Hepatocyte (in vitro differentiated cells): ENCODE measurements around the gene MRPL24. TPM values are rescaled to one million over a fixed set of nuclear protein-coding genes. Genes with fewer than 3 reads are reported as not detected.

ENCODE experiments used
- DNase-seq: peaks from one replicate; pipeline ENCODE4 v3.0.0-alpha.2; 2016; ENCODE audit warnings: low spot score
- H2AFZ ChIP-seq: fragments of 200-600 bp; sonication (generic); 2 replicates; pipeline ENCODE4 v1.6.0; 2016; ENCODE audit warnings: antibody characterized with exemption, mild to moderate bottlenecking
- H3K27ac ChIP-seq: fragments of 200-600 bp; sonication (generic); 2 replicates; pipeline ENCODE4 v1.5.1; 2016; ENCODE audit warnings: mild to moderate bottlenecking
- H3K27me3 ChIP-seq: fragments of 200-600 bp; sonication (generic); 2 replicates; pipeline ENCODE4 v1.6.1; 2016
- H3K36me3 ChIP-seq: fragments of 200-600 bp; sonication (generic); replicated peaks from 2 replicates; pipeline ENCODE4 v1.5.1; 2016; ENCODE audit warnings: low read depth; ENCODE audit not compliant: insufficient read depth
- H3K4me1 ChIP-seq: fragments of 200-600 bp; sonication (generic); 2 replicates; pipeline ENCODE4 v1.5.1; 2016; ENCODE audit warnings: mild to moderate bottlenecking, moderate library complexity; ENCODE audit not compliant: insufficient read depth
- H3K4me2 ChIP-seq: fragments of 200-600 bp; sonication (generic); 2 replicates; pipeline ENCODE4 v1.6.0; 2016
- H3K4me3 ChIP-seq: fragments of 200-600 bp; sonication (generic); 2 replicates; pipeline ENCODE4 v1.5.1; 2016; ENCODE audit warnings: mild to moderate bottlenecking
- H3K79me2 ChIP-seq: fragments of 200-600 bp; sonication (generic); 2 replicates; pipeline ENCODE4 v1.6.0; 2017; ENCODE audit warnings: mild to moderate bottlenecking
- H3K9me2 ChIP-seq: fragments of 200-600 bp; sonication (generic); replicated peaks from 2 replicates; pipeline ENCODE4 v1.6.0; 2017; ENCODE audit warnings: mild to moderate bottlenecking; ENCODE audit not compliant: insufficient read depth
- H3K9me3 ChIP-seq: fragments of 200-600 bp; sonication (generic); 2 replicates; pipeline ENCODE4 v1.5.1; 2016; ENCODE audit warnings: low read depth, mild to moderate bottlenecking
- H4K20me1 ChIP-seq: fragments of 200-600 bp; sonication (generic); 2 replicates; pipeline ENCODE4 v1.6.0; 2016; ENCODE audit warnings: mild to moderate bottlenecking; ENCODE audit not compliant: insufficient read depth, poor library complexity, severe bottlenecking
- CTCF ChIP-seq: fragments of 200-600 bp; sonication (generic); IDR thresholded peaks from 2 replicates; pipeline ENCODE4 v1.5.1; 2016; ENCODE audit warnings: antibody characterized with exemption, mild to moderate bottlenecking; ENCODE audit not compliant: poor library complexity
- EZH2 ChIP-seq: fragments of 200-600 bp; sonication (generic); IDR thresholded peaks from 2 replicates; pipeline ENCODE4 v1.6.1; 2016; ENCODE audit warnings: antibody characterized with exemption, mild to moderate bottlenecking, borderline replicate concordance
- EZH2phosphoT487 ChIP-seq: fragments of 200-600 bp; sonication (generic); IDR thresholded peaks from one replicate; pipeline ENCODE4 v1.6.1; 2018; ENCODE audit warnings: antibody characterized with exemption, mild to moderate bottlenecking, low read depth, moderate library complexity; ENCODE audit not compliant: unreplicated experiment, severe bottlenecking
- WGBS: methylation state at CpG from one replicate; pipeline ENCODE4 v1.1.6; 2016; ENCODE audit warnings: low lambda C conversion rate; ENCODE audit errors: missing lambda C conversion rate; 5-methylcytosine and 5-hydroxymethylcytosine counted together
- polyA plus RNA-seq: library from polyadenylated mRNA; unstranded; fragments of >200 nt; fragmentation: Nextera tagmentation; extraction: Ambion mirVana; gene quantifications from 2 replicates; pipeline ENCODE4 v1.2.1, GENCODE V29; 2016
- total RNA-seq: library from RNA; depleted of rRNA; stranded (reverse); fragments of >200 nt; gene quantifications from 2 replicates; pipeline ENCODE4 v1.2.3, GENCODE V29; 2014

The MRPL24 gene
- total and polyA plus RNA-seq, 2 experiments from 2014 or later: 40.4 to 64.1 TPM

DNA sequence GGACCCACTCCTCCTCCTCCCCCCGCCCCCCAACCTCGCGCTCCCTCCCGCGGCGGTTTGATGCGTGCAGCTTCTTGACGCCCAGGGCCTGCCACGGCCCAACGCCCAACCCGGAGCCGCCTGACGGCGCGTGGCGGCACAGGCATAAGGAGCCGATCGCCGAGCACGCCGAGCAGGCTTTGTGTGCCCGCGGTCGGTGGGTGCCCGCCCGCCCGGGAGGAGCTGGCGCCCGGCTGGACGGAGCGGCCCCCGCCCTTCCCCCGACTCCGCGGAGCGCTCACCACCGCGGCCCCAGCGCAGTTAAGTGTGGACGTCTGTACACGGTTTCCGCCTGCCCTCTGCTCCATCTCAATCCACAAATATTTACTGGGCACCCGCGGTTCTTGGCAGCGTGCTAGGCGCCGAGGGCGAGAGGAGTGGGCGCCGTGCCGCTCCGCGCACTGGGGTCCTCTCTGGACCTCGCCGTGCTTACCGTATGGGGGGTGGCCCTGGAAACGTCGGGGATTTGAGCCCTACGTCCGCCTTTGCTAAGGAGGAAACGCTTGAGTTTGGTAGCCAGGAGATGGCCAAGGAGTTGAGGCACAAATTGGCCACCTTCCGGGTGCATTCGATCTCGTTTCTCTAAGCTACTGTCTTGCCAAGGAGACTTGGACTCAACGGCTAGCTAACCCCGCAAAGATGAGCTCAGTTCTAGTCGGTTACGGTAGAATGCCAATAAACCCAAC, 11.0 kb upstream of the MRPL24 start:
- Histone ChIP-seq H3K36me3 (no peaks in the 10 kb centered on the region), H3K9me3 (no peaks in the 10 kb centered on the region), H3K27ac (peak overlapping the region; percentile 100), H3K4me3 (peak overlapping the region; percentile 95), H3K4me2 (peak overlapping the region; percentile 83), H3K4me1 (peaks cover 32% of the 10 kb centered on the region), H4K20me1 (no peaks in the 10 kb centered on the region), H2AFZ (peak overlapping the region; percentile 98), H3K27me3 (no peaks in the 10 kb centered on the region), H3K79me2 (peaks cover 64% of the 10 kb centered on the region), H3K9me2 (no peaks in the 10 kb centered on the region)
- WGBS: 1% methylated on average over 43 of the region's 68 CpGs
- DNase-seq: peak; percentile 98
- TF ChIP-seq CTCF (no peak), EZH2phosphoT487 (no peak), EZH2 (no peak)

DNA sequence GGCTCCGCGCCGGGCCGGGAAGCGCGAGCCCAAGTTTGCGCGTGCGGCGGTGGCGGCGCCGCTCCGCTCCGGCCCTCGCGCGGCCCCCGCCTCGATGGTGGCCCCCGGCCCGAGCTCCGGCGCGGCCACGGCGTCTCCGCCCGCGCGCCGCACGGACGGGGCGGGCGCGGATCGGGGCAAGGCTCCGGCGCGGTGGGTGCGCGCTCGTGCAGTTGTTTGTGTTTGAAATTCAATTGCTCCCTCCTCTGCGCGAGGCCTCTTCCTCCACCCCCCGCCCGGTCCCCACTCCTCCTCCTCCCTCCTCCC, 10.5 kb upstream of the MRPL24 start, which contains the start of gene HDGF:
Gene HDGF, minus strand, starts transcription at position 225 of the 306 bp plus-strand sequence. CDS start 246 bp downstream, outside the sequence.
- peak within 1 kb of the TSS; percentile 98 for H2AFZ ChIP-seq
- H3K9me3 ChIP-seq: no peaks in the 10 kb centered on the region
- H3K9me2 ChIP-seq: no peaks in the 10 kb centered on the region
- H3K36me3 ChIP-seq: no peaks in the 10 kb centered on the region
- peak within 1 kb of the TSS; percentile 94 for H3K4me2 ChIP-seq
- H3K4me1 ChIP-seq: peaks cover 36% of the 10 kb centered on the region
- no peaks in the 10 kb centered on the region for H4K20me1 ChIP-seq
- no peak for DNase-seq
- no peak for TF ChIP-seq EZH2phosphoT487
- TF ChIP-seq EZH2: no peak
- TF ChIP-seq CTCF: no peak
- peak within 1 kb of the TSS; percentile 100 for H3K27ac ChIP-seq
- WGBS: 1% methylated on average over 17 of the region's 48 CpGs
- no peaks in the 10 kb centered on the region for H3K27me3 ChIP-seq
- H3K4me3 ChIP-seq: peak within 1 kb of the TSS; percentile 95
- H3K79me2 ChIP-seq: peaks cover 67% of the 10 kb centered on the region

GRCh38 chr1:156750711-156751450, 10.0 kb upstream of the MRPL24 start:
- DNase-seq: peak; percentile 71
- H3K27ac ChIP-seq: peak overlapping the region; percentile 100
- H3K4me2 ChIP-seq: peak overlapping the region; percentile 94
- TF ChIP-seq CTCF (no peak), EZH2 (no peak), EZH2phosphoT487 (no peak)
- peak overlapping the region; percentile 10 for H2AFZ ChIP-seq
- H4K20me1 ChIP-seq: no peaks in the 10 kb centered on the region
- H3K4me3 ChIP-seq: peak overlapping the region; percentile 50
- 2% methylated on average over 28 of the region's 64 CpGs for WGBS
- no peaks in the 10 kb centered on the region for H3K9me2 ChIP-seq
- no peaks in the 10 kb centered on the region for H3K9me3 ChIP-seq
- peaks cover 42% of the 10 kb centered on the region for H3K4me1 ChIP-seq
- no peaks in the 10 kb centered on the region for H3K36me3 ChIP-seq
- H3K27me3 ChIP-seq: no peaks in the 10 kb centered on the region
- H3K79me2 ChIP-seq: peaks cover 69% of the 10 kb centered on the region
